ENCODE results near the gene ERN1.

GRCh38 chr17:63998721-63999679 is 130.9 kb downstream of the ERN1 start:
- TF ChIP-seq USF2 (IDR thresholded peaks at IDR 0.05; ENCODE audit: low read length) (no peak), CTCF (IDR thresholded peaks at IDR 0.05; ENCODE audit: control extremely low read depth in 1 of 3, insufficient read depth in 1 of 3, low read depth in 1 of 3, low read length in 3 of 3) (no peak)
